WTC11 (cell line): ENCODE results near the gene FGB. TPM values are rescaled to one million over a fixed set of nuclear protein-coding genes. Genes with fewer than 3 reads are reported as not detected.
"Not testable (repeated sequence)": the region's sequence is repeated elsewhere in the genome, so short reads cannot be mapped to it uniquely, and the experiment has no call there.

Experiments
- ATAC-seq: fragments of 200-7000 bp; cut with Tn5 transposase; 2 replicates; pipeline ENCODE4 v1.10.0; 2021; ENCODE audit warnings: mild to moderate bottlenecking, moderate library complexity
- CTCF ChIA-PET: fragments of 300-600 bp; sonication (Branson Sonifier 250); formaldehyde crosslinking; loops from one replicate; lab custom pipeline; 2021; ENCODE audit warnings: antibody characterized with exemption; lab: Charles Lee
- POLR2A ChIA-PET: fragments of 350-600 bp; sonication (Branson Sonifier 250); formaldehyde crosslinking; loops from one replicate; lab custom pipeline; 2021; ENCODE audit warnings: antibody characterized with exemption; lab: Charles Lee
- DNase-seq: peaks from one replicate; pipeline ENCODE4 v3.0.0; 2021; ENCODE audit warnings: low spot score
- H3K27ac Mint-ChIP-seq: 2 replicates; pipeline ENCODE4 v1.8.0; 2021; ENCODE audit warnings: mixed read lengths
- H3K27me3 Mint-ChIP-seq: 2 replicates; pipeline ENCODE4 v1.8.0; 2021; ENCODE audit warnings: low read depth, mild to moderate bottlenecking, moderate library complexity, mixed read lengths
- H3K36me3 Mint-ChIP-seq: 2 replicates; pipeline ENCODE4 v1.8.0; 2021; ENCODE audit warnings: mixed read lengths
- H3K4me1 Mint-ChIP-seq: 2 replicates; pipeline ENCODE4 v1.8.0; 2022; ENCODE audit warnings: mixed read lengths
- H3K4me3 Mint-ChIP-seq: 2 replicates; pipeline ENCODE4 v1.8.0; 2021; ENCODE audit warnings: mild to moderate bottlenecking, moderate library complexity, mixed read lengths
- H3K9me3 Mint-ChIP-seq: 2 replicates; pipeline ENCODE4 v1.8.0; 2021; ENCODE audit warnings: mixed read lengths
- CREM ChIP-seq: sonication (generic); formaldehyde crosslinking; IDR thresholded peaks from 2 replicates; pipeline ENCODE4 v1.8.1; 2022; ENCODE audit warnings: mild to moderate bottlenecking, missing genetic modification reagents, moderate library complexity
- GRHL2 ChIP-seq: fragments of 250-450 bp; sonication (Bioruptor Pico); IDR thresholded peaks from 2 replicates; pipeline ENCODE4 v1.8.0; 2022; ENCODE audit warnings: mild to moderate bottlenecking, moderate library complexity; ENCODE audit not compliant: insufficient replicate concordance, severe bottlenecking
- HMGA2 ChIP-seq: fragments of 250-450 bp; sonication (Bioruptor Pico); IDR thresholded peaks from 2 replicates; pipeline ENCODE4 v1.4.0; 2021; ENCODE audit warnings: mild to moderate bottlenecking, moderate library complexity
- NFE2L1 ChIP-seq: sonication (generic); formaldehyde crosslinking; IDR thresholded peaks from 2 replicates; pipeline ENCODE4 v1.8.1; 2023; ENCODE audit warnings: missing genetic modification reagents
- SOX15 ChIP-seq: fragments of 250-450 bp; sonication (Bioruptor Pico); IDR thresholded peaks from 2 replicates; pipeline ENCODE4 v1.9.0; 2021; ENCODE audit warnings: mild to moderate bottlenecking
- ZBTB21 ChIP-seq: sonication (generic); formaldehyde crosslinking; IDR thresholded peaks from 2 replicates; pipeline ENCODE4 v1.8.1; 2023; ENCODE audit warnings: mild to moderate bottlenecking, missing genetic modification reagents, borderline replicate concordance
- total RNA-seq: library from RNA; stranded (reverse); gene quantifications from 3 replicates; pipeline ENCODE4 v1.2.3, GENCODE V29; 2021
- TF ChIP-seq, protein P1 (sequence below): sonication (generic); formaldehyde crosslinking; IDR thresholded peaks from 2 replicates; pipeline ENCODE4 v1.8.1; 2023; ENCODE audit warnings: mild to moderate bottlenecking, missing genetic modification reagents
- TF ChIP-seq, protein P2 (sequence below): sonication (generic); formaldehyde crosslinking; IDR thresholded peaks from 2 replicates; pipeline ENCODE4 v1.8.0; 2022; ENCODE audit warnings: mild to moderate bottlenecking, missing genetic modification reagents
- TF ChIP-seq, protein P3 (sequence below): sonication (generic); formaldehyde crosslinking; IDR thresholded peaks from 2 replicates; pipeline ENCODE4 v1.8.1; 2022; ENCODE audit warnings: low read depth, mild to moderate bottlenecking, moderate library complexity, missing genetic modification reagents, borderline replicate concordance
- TF ChIP-seq, protein P4 (sequence below): fragments of 250-450 bp; sonication (Bioruptor Pico); IDR thresholded peaks from 2 replicates; pipeline ENCODE4 v1.9.0; 2021; ENCODE audit warnings: mild to moderate bottlenecking
- TF ChIP-seq, protein P5 (sequence below): sonication (generic); formaldehyde crosslinking; conservative IDR thresholded peaks from 2 replicates; pipeline ENCODE4 v1.8.1; 2023; ENCODE audit warnings: mild to moderate bottlenecking, low read depth, missing genetic modification reagents, moderate library complexity
- TF ChIP-seq, protein P6 (sequence below): sonication (generic); formaldehyde crosslinking; IDR thresholded peaks from 2 replicates; pipeline ENCODE4 v1.8.0; 2022; ENCODE audit warnings: mild to moderate bottlenecking, missing genetic modification reagents
- TF ChIP-seq, protein P7 (sequence below): sonication (generic); formaldehyde crosslinking; IDR thresholded peaks from 2 replicates; pipeline ENCODE4 v1.8.1; 2022; ENCODE audit warnings: mild to moderate bottlenecking, missing genetic modification reagents, moderate library complexity, borderline replicate concordance

The FGB gene
- total RNA-seq, 1 experiment from 2014 or later, result 2.3 TPM

DNA sequence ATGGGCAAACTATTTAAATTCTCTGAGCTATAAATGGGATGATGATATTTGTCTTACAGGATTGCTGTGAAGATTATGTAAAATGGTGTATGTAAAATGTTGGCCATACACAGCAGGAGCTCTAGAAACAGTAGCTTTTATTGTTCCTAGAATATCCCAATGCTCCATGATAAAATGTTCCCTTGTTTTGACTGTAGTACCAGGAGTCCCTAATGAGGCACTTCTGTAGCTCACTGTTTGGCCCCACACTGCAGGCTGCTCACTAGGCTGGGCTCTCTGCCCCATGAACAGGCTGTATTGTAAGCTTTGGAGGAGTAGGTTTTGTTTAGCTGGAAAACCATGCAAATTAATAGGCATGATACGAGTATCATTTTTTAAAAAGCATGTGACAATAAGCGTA is 31.1 kb downstream of the FGB start:
- ATAC-seq (no peak), DNase-seq (no peak)
- ChIA-PET CTCF (interaction anchor here (0.8 to 3.2 kb wide), 5 partner anchors 10 to 249 kb away, joined by 3 to 16 read pairs (median 5); no protein-coding TSS in a partner anchor), POLR2A (no interaction called here)
- Mint-ChIP-seq H3K27me3 (no peaks in the 10 kb centered on the region), H3K27ac (no peak overlapping the region), H3K36me3 (no peaks in the 10 kb centered on the region), H3K4me3 (no peak overlapping the region), H3K9me3 (no peaks in the 10 kb centered on the region), H3K4me1 (peaks cover 3% of the 10 kb centered on the region)
- TF ChIP-seq, protein P1, sequence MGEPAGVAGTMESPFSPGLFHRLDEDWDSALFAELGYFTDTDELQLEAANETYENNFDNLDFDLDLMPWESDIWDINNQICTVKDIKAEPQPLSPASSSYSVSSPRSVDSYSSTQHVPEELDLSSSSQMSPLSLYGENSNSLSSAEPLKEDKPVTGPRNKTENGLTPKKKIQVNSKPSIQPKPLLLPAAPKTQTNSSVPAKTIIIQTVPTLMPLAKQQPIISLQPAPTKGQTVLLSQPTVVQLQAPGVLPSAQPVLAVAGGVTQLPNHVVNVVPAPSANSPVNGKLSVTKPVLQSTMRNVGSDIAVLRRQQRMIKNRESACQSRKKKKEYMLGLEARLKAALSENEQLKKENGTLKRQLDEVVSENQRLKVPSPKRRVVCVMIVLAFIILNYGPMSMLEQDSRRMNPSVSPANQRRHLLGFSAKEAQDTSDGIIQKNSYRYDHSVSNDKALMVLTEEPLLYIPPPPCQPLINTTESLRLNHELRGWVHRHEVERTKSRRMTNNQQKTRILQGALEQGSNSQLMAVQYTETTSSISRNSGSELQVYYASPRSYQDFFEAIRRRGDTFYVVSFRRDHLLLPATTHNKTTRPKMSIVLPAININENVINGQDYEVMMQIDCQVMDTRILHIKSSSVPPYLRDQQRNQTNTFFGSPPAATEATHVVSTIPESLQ (CRISPR knock-in tag), result no peak
- TF ChIP-seq ZBTB21 (CRISPR knock-in tag), result no peak
- TF ChIP-seq, protein P2, sequence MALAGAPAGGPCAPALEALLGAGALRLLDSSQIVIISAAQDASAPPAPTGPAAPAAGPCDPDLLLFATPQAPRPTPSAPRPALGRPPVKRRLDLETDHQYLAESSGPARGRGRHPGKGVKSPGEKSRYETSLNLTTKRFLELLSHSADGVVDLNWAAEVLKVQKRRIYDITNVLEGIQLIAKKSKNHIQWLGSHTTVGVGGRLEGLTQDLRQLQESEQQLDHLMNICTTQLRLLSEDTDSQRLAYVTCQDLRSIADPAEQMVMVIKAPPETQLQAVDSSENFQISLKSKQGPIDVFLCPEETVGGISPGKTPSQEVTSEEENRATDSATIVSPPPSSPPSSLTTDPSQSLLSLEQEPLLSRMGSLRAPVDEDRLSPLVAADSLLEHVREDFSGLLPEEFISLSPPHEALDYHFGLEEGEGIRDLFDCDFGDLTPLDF, result no peak
- TF ChIP-seq, protein P3, sequence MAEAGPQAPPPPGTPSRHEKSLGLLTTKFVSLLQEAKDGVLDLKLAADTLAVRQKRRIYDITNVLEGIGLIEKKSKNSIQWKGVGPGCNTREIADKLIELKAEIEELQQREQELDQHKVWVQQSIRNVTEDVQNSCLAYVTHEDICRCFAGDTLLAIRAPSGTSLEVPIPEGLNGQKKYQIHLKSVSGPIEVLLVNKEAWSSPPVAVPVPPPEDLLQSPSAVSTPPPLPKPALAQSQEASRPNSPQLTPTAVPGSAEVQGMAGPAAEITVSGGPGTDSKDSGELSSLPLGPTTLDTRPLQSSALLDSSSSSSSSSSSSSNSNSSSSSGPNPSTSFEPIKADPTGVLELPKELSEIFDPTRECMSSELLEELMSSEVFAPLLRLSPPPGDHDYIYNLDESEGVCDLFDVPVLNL (CRISPR knock-in tag), result no peak
- TF ChIP-seq NFE2L1, result no peak
- TF ChIP-seq, protein P4, sequence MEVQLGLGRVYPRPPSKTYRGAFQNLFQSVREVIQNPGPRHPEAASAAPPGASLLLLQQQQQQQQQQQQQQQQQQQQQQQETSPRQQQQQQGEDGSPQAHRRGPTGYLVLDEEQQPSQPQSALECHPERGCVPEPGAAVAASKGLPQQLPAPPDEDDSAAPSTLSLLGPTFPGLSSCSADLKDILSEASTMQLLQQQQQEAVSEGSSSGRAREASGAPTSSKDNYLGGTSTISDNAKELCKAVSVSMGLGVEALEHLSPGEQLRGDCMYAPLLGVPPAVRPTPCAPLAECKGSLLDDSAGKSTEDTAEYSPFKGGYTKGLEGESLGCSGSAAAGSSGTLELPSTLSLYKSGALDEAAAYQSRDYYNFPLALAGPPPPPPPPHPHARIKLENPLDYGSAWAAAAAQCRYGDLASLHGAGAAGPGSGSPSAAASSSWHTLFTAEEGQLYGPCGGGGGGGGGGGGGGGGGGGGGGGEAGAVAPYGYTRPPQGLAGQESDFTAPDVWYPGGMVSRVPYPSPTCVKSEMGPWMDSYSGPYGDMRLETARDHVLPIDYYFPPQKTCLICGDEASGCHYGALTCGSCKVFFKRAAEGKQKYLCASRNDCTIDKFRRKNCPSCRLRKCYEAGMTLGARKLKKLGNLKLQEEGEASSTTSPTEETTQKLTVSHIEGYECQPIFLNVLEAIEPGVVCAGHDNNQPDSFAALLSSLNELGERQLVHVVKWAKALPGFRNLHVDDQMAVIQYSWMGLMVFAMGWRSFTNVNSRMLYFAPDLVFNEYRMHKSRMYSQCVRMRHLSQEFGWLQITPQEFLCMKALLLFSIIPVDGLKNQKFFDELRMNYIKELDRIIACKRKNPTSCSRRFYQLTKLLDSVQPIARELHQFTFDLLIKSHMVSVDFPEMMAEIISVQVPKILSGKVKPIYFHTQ (CRISPR knock-in tag), result no peak
- TF ChIP-seq CREM (CRISPR knock-in tag), result no peak
- TF ChIP-seq, protein P5, sequence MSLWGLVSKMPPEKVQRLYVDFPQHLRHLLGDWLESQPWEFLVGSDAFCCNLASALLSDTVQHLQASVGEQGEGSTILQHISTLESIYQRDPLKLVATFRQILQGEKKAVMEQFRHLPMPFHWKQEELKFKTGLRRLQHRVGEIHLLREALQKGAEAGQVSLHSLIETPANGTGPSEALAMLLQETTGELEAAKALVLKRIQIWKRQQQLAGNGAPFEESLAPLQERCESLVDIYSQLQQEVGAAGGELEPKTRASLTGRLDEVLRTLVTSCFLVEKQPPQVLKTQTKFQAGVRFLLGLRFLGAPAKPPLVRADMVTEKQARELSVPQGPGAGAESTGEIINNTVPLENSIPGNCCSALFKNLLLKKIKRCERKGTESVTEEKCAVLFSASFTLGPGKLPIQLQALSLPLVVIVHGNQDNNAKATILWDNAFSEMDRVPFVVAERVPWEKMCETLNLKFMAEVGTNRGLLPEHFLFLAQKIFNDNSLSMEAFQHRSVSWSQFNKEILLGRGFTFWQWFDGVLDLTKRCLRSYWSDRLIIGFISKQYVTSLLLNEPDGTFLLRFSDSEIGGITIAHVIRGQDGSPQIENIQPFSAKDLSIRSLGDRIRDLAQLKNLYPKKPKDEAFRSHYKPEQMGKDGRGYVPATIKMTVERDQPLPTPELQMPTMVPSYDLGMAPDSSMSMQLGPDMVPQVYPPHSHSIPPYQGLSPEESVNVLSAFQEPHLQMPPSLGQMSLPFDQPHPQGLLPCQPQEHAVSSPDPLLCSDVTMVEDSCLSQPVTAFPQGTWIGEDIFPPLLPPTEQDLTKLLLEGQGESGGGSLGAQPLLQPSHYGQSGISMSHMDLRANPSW (CRISPR knock-in tag), result no peak
- TF ChIP-seq HMGA2, result no peak
- TF ChIP-seq, protein P6, sequence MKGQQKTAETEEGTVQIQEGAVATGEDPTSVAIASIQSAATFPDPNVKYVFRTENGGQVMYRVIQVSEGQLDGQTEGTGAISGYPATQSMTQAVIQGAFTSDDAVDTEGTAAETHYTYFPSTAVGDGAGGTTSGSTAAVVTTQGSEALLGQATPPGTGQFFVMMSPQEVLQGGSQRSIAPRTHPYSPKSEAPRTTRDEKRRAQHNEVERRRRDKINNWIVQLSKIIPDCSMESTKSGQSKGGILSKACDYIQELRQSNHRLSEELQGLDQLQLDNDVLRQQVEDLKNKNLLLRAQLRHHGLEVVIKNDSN, result no peak
- TF ChIP-seq, protein P7, sequence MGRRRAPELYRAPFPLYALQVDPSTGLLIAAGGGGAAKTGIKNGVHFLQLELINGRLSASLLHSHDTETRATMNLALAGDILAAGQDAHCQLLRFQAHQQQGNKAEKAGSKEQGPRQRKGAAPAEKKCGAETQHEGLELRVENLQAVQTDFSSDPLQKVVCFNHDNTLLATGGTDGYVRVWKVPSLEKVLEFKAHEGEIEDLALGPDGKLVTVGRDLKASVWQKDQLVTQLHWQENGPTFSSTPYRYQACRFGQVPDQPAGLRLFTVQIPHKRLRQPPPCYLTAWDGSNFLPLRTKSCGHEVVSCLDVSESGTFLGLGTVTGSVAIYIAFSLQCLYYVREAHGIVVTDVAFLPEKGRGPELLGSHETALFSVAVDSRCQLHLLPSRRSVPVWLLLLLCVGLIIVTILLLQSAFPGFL (CRISPR knock-in tag), result no peak
- TF ChIP-seq GRHL2 (CRISPR knock-in tag), result no peak
- no peak for TF ChIP-seq SOX15 (CRISPR knock-in tag)

DNA sequence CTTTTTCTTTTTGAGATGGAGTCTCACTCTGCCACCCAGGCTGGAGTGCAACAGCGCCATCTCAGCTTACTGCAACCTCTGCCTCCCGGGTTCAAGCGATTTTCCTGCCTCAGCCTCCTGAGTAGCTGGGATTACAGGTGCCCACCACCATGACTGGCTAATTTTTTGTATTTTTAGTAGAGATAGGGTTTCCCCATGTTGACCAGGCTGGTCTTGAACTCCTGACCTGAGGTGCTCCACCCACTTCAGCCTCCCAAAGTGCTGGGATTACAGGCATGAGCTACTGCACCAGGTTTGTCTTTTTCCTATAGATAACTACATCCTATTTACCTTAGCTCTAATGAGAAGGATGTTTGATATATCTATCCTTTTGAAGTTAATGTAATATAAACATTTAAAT is 31.5 kb downstream of the FGB start:
- H3K36me3 Mint-ChIP-seq, H3K4me1 Mint-ChIP-seq, POLR2A ChIA-PET, H3K9me3 Mint-ChIP-seq, DNase-seq, ATAC-seq, H3K27ac Mint-ChIP-seq, H3K27me3 Mint-ChIP-seq, H3K4me3 Mint-ChIP-seq: not testable (repeated sequence)
- CTCF ChIA-PET, result interaction anchor here (0.8 to 3.2 kb wide), 5 partner anchors 9 to 250 kb away, joined by 3 to 16 read pairs (median 5); no protein-coding TSS in a partner anchor
